K562 (cell line): ENCODE data around the gene MRPL37.

Experiments
- ATF1 ChIP-seq, 2 experiments: fragments of 450-650 bp in 1 of 2; IDR thresholded peaks; 2 replicates each; pipeline ENCODE4 v1.6.1; 2016; ENCODE audit warnings: missing compliant biosample characterization in 1 of 2, missing genetic modification characterization in 1 of 2
- ATF3 ChIP-seq, 2 experiments: fragments of 450-650 bp in 1 of 2; sonication (generic) in 1 of 2; formaldehyde crosslinking in 1 of 2; IDR thresholded peaks in 1 of 2; conservative IDR thresholded peaks in 1 of 2; 2 replicates each; pipeline versions ENCODE4 v1.6.1 to v1.8.1; 2016 to 2023; ENCODE audit warnings: mild to moderate bottlenecking in 2 of 2, moderate library complexity in 2 of 2, inconsistent platforms in 1 of 2, missing genetic modification reagents in 1 of 2
- FOXO4 ChIP-seq: fragments of 450-650 bp; formaldehyde crosslinking; IDR thresholded peaks from 2 replicates; pipeline ENCODE4 v1.4.0; 2020; ENCODE audit warnings: mild to moderate bottlenecking, moderate library complexity
- UBTF ChIP-seq, 2 experiments: IDR thresholded peaks; 2 replicates each; pipeline ENCODE4 v1.6.1; 2012; ENCODE audit warnings: improper control_type of control experiment in 2 of 2, low read depth in 2 of 2, low read length in 2 of 2, borderline replicate concordance in 1 of 2

- no peak for TF ChIP-seq ATF3 (IDR thresholded peaks at IDR 0.05)
- TF ChIP-seq ATF3 (CRISPR knock-in tag; conservative IDR thresholded peaks at IDR 0.05), result no peak
- TF ChIP-seq FOXO4, result no peak
- TF ChIP-seq ATF1 (CRISPR knock-in tag; IDR thresholded peaks at IDR 0.05), result no peak
- TF ChIP-seq ATF1 (tag; IDR thresholded peaks at IDR 0.05), result no peak
- TF ChIP-seq UBTF (IDR thresholded peaks at IDR 0.05; ENCODE audit: borderline replicate concordance in 1 of 2, low read depth in 2 of 2, low read length in 2 of 2), result no peak
Measured at GRCh38 chr1:54191525-54191924, 8.4 kb upstream of the MRPL37 start.
